GM21367 (cell line): Measurements from ENCODE around the gene ZNF808.
"Not testable (repeated sequence)": the region's sequence is repeated elsewhere in the genome, so short reads cannot be mapped to it uniquely, and the experiment has no call there.

Source experiments
- ATAC-seq: cut with Tn5 transposase; IDR thresholded peaks from one replicate; pipeline ENCODE4 v1.9.1; 2021; ENCODE audit not compliant: unreplicated experiment

Gene ZNF808

GRCh38 chr19:52527134-52527955, at the start of gene ZNF808:
TSS of gene ZNF808 (plus strand) at chr19:52527668. CDS start at chr19:52543285, 15,617 bp downstream.
- ATAC-seq = peak; percentile 70

- ATAC-seq = not testable (repeated sequence)
Observed at GRCh38 chr19:52484111-52484743, 43.2 kb upstream of the ZNF808 start.

- ATAC-seq = not testable (repeated sequence)
Observed at GRCh38 chr19:52485064-52485463, 42.4 kb upstream of the ZNF808 start.

- not testable (repeated sequence) for ATAC-seq
Observed at GRCh38 chr19:52485561-52486240, 41.8 kb upstream of the ZNF808 start.

- ATAC-seq = no peak
Observed at GRCh38 chr19:52492201-52492993, 35.1 kb upstream of the ZNF808 start.

- no peak for ATAC-seq
Observed at GRCh38 chr19:52492994-52493470, 34.4 kb upstream of the ZNF808 start.

GRCh38 chr19:52494518-52494917, 33.0 kb upstream of the ZNF808 start:
- ATAC-seq = no peak

GRCh38 chr19:52498571-52498970, 28.9 kb upstream of the ZNF808 start:
- ATAC-seq = no peak

- not testable (repeated sequence) for ATAC-seq
Observed at GRCh38 chr19:52500474-52500873, 27.0 kb upstream of the ZNF808 start.

GRCh38 chr19:52500991-52501390, 26.5 kb upstream of the ZNF808 start:
- ATAC-seq = not testable (repeated sequence)

- ATAC-seq = no peak
Observed at GRCh38 chr19:52507266-52507665, 20.2 kb upstream of the ZNF808 start.

GRCh38 chr19:52516191-52516590, 11.3 kb upstream of the ZNF808 start:
- no peak for ATAC-seq

- no peak for ATAC-seq
Observed at GRCh38 chr19:52518646-52519045, 8.8 kb upstream of the ZNF808 start.

- not testable (repeated sequence) for ATAC-seq
Observed at GRCh38 chr19:52519175-52519574, 8.3 kb upstream of the ZNF808 start.

- ATAC-seq = no peak
Observed at GRCh38 chr19:52520013-52520412, 7.5 kb upstream of the ZNF808 start.

- no peak for ATAC-seq
Observed at GRCh38 chr19:52522551-52522950, 4.9 kb upstream of the ZNF808 start.

- no peak for ATAC-seq
Observed at GRCh38 chr19:52524086-52524485, 3.4 kb upstream of the ZNF808 start.

- peak; percentile 26 for ATAC-seq
Observed at GRCh38 chr19:52527956-52528351, 486 bp downstream of the ZNF808 start.

GRCh38 chr19:52532480-52532879, 5.0 kb downstream of the ZNF808 start:
- ATAC-seq = no peak

- ATAC-seq = no peak
Observed at GRCh38 chr19:52533901-52534300, 6.4 kb downstream of the ZNF808 start.

- ATAC-seq = not testable (repeated sequence)
Observed at GRCh38 chr19:52535385-52535770, 7.9 kb downstream of the ZNF808 start.
